NT2/D1 (cell line): ENCODE measurements around the gene TPK1.

Experiments used
- YY1 ChIP-seq: IDR thresholded peaks from 2 replicates; pipeline ENCODE4 v1.6.1; 2011; ENCODE audit not compliant: insufficient read length, insufficient read depth
- ZNF274 ChIP-seq: IDR thresholded peaks from 2 replicates; pipeline ENCODE4 v1.6.1; 2011; ENCODE audit warnings: mild to moderate bottlenecking, low read depth, low read length

- TF ChIP-seq YY1 (no peak), ZNF274 (no peak)
These were observed 51.4 kb downstream of the TPK1 start for GRCh38 chr7:144784441-144784840.
